ENCODE results near the gene GSTA3. TPM values are rescaled to one million over a fixed set of nuclear protein-coding genes. Genes with fewer than 3 reads are reported as not detected.

Gene GSTA3
- total and polyA plus RNA-seq, 2 experiments from 2014 or later: not detected

DNA sequence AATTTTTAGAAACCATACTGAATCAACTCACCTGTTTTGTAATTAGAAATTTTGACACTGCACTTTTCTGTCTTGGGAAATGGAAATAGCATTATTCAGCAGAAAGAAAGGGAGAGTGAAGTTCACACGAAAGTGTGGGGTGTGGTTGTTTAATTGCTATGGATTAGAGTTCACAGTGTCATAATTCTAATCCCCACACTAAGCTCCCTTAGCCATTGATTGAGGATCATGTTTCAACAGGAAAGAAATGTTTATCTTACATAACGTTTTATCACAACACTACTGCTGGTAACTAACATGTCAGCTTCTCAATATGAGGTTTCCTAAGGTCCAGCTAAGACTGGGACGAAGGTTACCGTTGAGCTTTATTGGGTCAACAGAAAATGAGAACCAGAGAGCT is 37.5 kb downstream of the GSTA3 start:
- H3K27ac Mint-ChIP-seq: no peak overlapping the region
- H3K4me2 ChIP-seq: no peak overlapping the region
- no peak overlapping the region for H3K4me3 ChIP-seq

More for the DNA sequence above, 37.5 kb downstream of the GSTA3 start:
- no peaks in the 10 kb centered on the region for H3F3A ChIP-seq (replicated peaks; ENCODE audit: low read depth)
- H4K20me1 ChIP-seq (replicated peaks; ENCODE audit: insufficient read depth): no peaks in the 10 kb centered on the region
- TF ChIP-seq, protein P1, sequence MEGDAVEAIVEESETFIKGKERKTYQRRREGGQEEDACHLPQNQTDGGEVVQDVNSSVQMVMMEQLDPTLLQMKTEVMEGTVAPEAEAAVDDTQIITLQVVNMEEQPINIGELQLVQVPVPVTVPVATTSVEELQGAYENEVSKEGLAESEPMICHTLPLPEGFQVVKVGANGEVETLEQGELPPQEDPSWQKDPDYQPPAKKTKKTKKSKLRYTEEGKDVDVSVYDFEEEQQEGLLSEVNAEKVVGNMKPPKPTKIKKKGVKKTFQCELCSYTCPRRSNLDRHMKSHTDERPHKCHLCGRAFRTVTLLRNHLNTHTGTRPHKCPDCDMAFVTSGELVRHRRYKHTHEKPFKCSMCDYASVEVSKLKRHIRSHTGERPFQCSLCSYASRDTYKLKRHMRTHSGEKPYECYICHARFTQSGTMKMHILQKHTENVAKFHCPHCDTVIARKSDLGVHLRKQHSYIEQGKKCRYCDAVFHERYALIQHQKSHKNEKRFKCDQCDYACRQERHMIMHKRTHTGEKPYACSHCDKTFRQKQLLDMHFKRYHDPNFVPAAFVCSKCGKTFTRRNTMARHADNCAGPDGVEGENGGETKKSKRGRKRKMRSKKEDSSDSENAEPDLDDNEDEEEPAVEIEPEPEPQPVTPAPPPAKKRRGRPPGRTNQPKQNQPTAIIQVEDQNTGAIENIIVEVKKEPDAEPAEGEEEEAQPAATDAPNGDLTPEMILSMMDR (conservative IDR thresholded peaks at IDR 0.05; ENCODE audit: low read depth in 2 of 2): no peak
- TF ChIP-seq ZNF114 (CRISPR knock-in tag; IDR thresholded peaks at IDR 0.05) (no peak), ZNF331 (CRISPR knock-in tag; IDR thresholded peaks at IDR 0.05; ENCODE audit: low read depth) (no peak), CREB1 (CRISPR knock-in tag; IDR thresholded peaks at IDR 0.05; ENCODE audit: low read depth) (no peak), STAT1 (IDR thresholded peaks at IDR 0.05; ENCODE audit: unreplicated experiment) (no peak), JUNB (IDR thresholded peaks at IDR 0.05; ENCODE audit: unreplicated experiment) (no peak), EZH2 (IDR thresholded peaks at IDR 0.05; ENCODE audit: low read depth, unreplicated experiment) (no peak), POLR2AphosphoS5 (IDR thresholded peaks at IDR 0.05; ENCODE audit: low read depth) (no peak), EZH2phosphoT487 (IDR thresholded peaks at IDR 0.05; ENCODE audit: unreplicated experiment) (no peak), NANOG (IDR thresholded peaks at IDR 0.05; ENCODE audit: borderline replicate concordance) (no peak)
- TF ChIP-seq, protein P2, sequence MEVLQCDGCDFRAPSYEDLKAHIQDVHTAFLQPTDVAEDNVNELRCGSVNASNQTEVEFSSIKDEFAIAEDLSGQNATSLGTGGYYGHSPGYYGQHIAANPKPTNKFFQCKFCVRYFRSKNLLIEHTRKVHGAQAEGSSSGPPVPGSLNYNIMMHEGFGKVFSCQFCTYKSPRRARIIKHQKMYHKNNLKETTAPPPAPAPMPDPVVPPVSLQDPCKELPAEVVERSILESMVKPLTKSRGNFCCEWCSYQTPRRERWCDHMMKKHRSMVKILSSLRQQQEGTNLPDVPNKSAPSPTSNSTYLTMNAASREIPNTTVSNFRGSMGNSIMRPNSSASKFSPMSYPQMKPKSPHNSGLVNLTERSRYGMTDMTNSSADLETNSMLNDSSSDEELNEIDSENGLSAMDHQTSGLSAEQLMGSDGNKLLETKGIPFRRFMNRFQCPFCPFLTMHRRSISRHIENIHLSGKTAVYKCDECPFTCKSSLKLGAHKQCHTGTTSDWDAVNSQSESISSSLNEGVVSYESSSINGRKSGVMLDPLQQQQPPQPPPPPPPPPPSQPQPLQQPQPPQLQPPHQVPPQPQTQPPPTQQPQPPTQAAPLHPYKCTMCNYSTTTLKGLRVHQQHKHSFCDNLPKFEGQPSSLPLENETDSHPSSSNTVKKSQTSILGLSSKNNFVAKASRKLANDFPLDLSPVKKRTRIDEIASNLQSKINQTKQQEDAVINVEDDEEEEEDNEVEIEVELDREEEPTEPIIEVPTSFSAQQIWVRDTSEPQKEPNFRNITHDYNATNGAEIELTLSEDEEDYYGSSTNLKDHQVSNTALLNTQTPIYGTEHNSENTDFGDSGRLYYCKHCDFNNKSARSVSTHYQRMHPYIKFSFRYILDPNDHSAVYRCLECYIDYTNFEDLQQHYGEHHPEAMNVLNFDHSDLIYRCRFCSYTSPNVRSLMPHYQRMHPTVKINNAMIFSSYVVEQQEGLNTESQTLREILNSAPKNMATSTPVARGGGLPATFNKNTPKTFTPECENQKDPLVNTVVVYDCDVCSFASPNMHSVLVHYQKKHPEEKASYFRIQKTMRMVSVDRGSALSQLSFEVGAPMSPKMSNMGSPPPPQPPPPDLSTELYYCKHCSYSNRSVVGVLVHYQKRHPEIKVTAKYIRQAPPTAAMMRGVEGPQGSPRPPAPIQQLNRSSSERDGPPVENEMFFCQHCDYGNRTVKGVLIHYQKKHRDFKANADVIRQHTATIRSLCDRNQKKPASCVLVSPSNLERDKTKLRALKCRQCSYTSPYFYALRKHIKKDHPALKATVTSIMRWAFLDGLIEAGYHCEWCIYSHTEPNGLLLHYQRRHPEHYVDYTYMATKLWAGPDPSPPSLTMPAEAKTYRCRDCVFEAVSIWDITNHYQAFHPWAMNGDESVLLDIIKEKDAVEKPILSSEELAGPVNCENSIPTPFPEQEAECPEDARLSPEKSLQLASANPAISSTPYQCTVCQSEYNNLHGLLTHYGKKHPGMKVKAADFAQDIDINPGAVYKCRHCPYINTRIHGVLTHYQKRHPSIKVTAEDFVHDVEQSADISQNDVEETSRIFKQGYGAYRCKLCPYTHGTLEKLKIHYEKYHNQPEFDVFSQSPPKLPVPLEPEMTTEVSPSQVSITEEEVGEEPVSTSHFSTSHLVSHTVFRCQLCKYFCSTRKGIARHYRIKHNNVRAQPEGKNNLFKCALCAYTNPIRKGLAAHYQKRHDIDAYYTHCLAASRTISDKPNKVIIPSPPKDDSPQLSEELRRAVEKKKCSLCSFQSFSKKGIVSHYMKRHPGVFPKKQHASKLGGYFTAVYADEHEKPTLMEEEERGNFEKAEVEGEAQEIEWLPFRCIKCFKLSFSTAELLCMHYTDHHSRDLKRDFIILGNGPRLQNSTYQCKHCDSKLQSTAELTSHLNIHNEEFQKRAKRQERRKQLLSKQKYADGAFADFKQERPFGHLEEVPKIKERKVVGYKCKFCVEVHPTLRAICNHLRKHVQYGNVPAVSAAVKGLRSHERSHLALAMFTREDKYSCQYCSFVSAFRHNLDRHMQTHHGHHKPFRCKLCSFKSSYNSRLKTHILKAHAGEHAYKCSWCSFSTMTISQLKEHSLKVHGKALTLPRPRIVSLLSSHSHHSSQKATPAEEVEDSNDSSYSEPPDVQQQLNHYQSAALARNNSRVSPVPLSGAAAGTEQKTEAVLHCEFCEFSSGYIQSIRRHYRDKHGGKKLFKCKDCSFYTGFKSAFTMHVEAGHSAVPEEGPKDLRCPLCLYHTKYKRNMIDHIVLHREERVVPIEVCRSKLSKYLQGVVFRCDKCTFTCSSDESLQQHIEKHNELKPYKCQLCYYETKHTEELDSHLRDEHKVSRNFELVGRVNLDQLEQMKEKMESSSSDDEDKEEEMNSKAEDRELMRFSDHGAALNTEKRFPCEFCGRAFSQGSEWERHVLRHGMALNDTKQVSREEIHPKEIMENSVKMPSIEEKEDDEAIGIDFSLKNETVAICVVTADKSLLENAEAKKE (CRISPR knock-in tag; IDR thresholded peaks at IDR 0.05): no peak
- TF ChIP-seq, protein P3, sequence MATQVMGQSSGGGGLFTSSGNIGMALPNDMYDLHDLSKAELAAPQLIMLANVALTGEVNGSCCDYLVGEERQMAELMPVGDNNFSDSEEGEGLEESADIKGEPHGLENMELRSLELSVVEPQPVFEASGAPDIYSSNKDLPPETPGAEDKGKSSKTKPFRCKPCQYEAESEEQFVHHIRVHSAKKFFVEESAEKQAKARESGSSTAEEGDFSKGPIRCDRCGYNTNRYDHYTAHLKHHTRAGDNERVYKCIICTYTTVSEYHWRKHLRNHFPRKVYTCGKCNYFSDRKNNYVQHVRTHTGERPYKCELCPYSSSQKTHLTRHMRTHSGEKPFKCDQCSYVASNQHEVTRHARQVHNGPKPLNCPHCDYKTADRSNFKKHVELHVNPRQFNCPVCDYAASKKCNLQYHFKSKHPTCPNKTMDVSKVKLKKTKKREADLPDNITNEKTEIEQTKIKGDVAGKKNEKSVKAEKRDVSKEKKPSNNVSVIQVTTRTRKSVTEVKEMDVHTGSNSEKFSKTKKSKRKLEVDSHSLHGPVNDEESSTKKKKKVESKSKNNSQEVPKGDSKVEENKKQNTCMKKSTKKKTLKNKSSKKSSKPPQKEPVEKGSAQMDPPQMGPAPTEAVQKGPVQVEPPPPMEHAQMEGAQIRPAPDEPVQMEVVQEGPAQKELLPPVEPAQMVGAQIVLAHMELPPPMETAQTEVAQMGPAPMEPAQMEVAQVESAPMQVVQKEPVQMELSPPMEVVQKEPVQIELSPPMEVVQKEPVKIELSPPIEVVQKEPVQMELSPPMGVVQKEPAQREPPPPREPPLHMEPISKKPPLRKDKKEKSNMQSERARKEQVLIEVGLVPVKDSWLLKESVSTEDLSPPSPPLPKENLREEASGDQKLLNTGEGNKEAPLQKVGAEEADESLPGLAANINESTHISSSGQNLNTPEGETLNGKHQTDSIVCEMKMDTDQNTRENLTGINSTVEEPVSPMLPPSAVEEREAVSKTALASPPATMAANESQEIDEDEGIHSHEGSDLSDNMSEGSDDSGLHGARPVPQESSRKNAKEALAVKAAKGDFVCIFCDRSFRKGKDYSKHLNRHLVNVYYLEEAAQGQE (IDR thresholded peaks at IDR 0.05; ENCODE audit: unreplicated experiment): no peak
- H3K27me3 ChIP-seq (ENCODE audit: insufficient read depth): no peaks in the 10 kb centered on the region
- Mint-ChIP-seq H3K27me3 (ENCODE audit: insufficient read depth, low read depth, poor library complexity) (no peaks in the 10 kb centered on the region), H3K9me3 (no peaks in the 10 kb centered on the region), H3K4me3 (no peak overlapping the region), H3K4me1 (peaks cover 12% of the 10 kb centered on the region), H3K36me3 (ENCODE audit: low read depth) (no peaks in the 10 kb centered on the region)
- no peaks in the 10 kb centered on the region for H3K79me2 ChIP-seq (replicated peaks; ENCODE audit: insufficient read depth)
- no peak for DNase-seq (ENCODE audit: low spot score)
- peaks cover 3% of the 10 kb centered on the region; the same call in 1 of the 2 replicates for H3K4me1 ChIP-seq (ENCODE audit: insufficient read depth)
- H3K9me2 ChIP-seq (ENCODE audit: insufficient read depth): no peaks in the 10 kb centered on the region
- no peak for ATAC-seq
- H3K36me3 ChIP-seq (ENCODE audit: insufficient read depth): no peaks in the 10 kb centered on the region
- H3K27ac ChIP-seq (ENCODE audit: low read depth): no peak overlapping the region
- H2AFZ ChIP-seq: no peak overlapping the region

Data from GM23338 (cell line).